GM18861 (cell line): ENCODE measurements around the gene CACFD1.

ENCODE experiments used
- ATAC-seq: cut with Tn5 transposase; IDR thresholded peaks from one replicate; pipeline ENCODE4 v1.9.1; 2021; ENCODE audit not compliant: unreplicated experiment

CACFD1 gene

DNA sequence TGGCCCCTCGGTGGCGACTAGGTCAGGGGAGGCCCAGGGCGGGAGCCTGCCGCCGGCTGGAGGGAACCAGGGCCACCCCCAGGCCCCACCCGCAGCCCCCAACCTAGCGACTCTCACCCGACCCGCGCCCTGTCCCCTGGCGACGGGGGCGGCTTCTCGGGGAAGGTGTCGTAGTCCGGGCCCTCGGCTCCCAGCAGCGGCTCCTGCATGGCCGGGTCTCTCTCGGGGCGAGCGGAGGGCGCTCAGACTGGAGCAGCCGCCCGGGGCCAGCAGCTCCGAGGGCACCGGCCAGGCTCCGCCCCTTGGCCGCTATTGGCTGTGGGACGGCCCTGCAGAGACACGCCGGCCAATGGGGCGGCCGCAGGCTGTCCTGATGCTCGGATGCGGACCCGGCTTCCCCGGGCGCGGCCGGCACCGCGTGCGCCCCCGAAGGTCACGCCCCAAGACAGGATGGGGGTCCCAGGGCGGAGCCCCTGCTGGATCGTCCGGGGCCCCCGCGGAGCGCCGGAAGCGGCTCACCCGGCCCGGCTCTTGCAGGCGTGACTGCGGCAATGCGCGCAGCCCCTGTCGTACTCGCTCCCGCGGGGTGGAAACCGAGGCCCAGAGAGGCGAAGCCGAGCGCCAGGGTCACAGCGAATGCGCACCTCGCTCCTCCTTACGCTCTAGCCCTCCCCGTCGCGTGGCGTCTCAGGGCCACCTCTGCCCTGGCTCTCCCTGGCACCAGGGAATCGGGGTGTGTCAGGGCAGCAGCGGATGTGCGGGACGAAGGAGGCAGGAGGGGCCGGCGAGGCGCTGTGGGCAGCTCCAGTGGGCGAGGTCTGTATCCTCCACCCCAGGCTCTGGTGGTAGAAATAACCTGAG is 19.3 kb downstream of the CACFD1 start, which contains the start of gene SLC2A6:
Gene SLC2A6, minus strand, starts transcription at position 249 of the 861 bp plus-strand sequence. Its CDS starts 40 bp downstream, at position 209.
- peak; percentile 80 for ATAC-seq

DNA sequence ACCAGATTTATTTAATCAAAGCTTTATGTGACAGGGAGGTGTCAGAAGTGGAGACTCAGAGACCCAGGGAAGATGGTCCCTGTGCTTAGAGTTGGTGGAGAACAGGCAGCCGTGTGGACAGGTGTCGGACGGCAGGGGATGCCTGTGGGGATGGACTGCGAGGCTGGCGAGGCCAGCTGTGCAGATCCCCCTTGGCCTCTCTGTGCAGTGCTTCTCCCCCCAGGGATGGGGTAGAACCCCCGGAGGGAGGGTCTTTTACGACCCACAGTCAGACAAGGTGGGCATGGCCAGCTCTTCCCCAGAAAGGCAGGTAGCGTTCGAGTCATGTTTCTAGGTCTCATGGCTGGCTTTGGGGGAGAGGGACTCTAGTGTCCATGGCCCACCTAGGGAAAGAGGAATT is 23.8 kb downstream of the CACFD1 start:
- ATAC-seq: no peak

DNA sequence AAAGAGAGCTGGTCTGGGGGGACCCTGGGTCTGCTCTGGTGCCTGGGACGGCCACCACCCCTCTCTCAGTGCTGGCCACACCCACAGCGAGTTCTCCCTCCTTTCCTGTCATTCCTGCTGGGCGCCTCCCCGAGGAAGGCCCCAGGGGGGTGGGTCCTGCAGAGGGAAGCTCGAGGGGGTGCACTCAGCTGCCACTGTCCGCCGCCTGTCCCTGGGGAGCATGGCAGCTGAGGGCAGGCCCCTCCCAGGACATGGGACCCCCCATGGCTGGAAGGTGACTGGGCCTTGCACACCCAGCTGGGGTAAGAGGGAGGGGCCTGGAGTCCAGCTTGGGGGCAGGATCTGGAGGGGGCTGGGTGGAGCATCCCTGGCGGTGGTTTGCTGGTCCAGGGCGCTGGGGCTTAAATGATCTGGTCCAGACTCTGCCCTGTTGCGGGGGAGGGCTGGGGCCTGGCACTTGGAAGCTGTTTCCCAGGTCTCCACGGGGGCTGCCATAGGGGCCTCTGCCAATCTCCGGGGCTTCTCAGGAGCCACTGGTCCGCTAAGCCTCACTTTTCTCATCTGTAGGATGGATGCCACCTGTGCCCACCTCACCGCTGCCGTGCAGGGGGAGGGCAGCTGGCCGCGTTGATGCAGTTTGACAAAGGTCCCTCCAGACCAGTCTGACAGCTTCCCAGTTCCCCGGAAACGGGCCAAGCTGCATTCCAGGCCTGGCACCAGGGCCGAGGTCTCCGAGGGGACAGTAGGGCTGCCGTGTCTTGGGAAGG is 25.1 kb downstream of the CACFD1 start:
- no peak for ATAC-seq

DNA sequence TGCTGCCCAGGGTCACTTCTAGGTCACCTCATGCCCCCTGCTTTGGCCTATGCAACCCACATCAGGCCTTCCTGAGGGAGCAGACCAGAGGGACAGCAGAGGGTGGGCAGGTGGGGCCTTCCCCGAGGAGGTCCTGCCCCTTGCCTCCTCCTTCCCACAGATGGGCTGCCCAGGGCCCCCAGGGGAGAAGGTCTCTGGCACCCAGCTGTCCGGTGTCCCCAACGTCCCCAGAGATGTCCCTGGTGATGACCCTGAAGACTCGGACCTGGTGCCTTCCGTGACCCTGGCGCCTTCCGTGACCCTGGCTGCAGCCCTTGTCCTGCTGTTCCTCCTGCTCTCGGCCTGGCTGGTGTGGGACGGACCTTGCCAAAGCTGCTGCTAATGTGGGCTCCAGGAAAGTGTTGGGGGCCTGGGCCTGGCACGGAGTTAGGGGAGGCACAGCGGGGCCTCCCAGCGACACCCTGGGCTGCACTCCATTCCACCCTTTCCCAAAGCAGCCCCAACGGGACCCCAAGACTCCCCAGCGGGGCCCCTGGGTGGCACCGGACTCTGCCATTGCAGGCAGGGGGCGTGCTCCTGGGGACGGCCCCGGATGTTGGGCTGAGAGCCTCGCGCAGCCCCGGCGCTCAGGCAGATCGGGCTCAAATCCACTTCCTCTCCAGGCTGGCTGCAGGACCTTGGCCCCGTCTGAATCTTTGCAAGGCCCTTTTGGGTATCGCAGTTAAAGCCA is 25.9 kb downstream of the CACFD1 start:
- no peak for ATAC-seq

DNA sequence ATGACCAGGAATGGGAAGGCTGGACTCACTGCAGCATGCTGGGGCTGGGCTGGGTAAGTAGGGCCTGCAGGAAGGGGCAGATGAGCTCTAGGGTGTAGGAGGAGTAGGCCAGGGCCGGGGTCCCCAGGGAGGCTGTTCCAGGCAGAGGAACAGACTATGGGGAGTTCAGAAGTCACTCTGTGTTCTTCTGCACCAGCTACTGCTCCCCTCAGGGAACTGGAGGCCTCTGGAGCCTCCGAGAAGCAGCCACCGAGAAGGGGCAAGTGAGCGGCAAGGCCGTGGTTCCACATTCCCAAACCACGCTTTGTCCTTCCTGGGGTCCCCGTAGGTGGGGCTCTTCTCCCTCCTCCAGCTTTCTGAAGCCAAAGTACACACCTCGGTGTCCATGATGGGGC is 27.6 kb downstream of the CACFD1 start:
- ATAC-seq: no peak

DNA sequence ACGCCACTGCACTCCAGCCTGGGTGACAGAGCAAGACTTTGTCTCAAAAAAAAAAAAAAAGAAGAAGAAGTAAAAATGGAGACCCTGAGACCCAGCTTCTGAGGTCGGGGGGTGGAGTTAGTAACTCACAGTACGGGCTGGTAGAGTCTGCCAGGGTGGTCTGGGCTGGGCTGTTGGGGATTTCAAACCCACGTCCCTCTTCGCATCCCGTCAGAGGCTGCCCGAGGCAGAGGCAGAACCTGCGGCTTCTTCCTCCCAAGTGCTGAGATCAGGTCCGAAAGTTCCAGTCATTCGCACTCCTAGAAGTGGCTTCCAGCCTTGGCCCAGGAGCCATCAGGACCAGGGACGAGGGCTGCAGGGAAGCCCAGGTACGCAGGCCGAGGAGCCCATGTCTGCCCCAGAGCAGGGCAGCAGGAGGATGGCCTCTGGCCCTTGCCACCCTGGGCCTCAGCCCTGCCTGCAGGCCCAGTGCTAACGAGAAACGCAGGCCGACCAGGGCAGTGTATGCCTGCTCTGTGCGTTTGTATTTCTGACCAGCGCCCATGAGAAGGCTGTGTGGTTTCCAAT is 29.0 kb downstream of the CACFD1 start:
- no peak for ATAC-seq

DNA sequence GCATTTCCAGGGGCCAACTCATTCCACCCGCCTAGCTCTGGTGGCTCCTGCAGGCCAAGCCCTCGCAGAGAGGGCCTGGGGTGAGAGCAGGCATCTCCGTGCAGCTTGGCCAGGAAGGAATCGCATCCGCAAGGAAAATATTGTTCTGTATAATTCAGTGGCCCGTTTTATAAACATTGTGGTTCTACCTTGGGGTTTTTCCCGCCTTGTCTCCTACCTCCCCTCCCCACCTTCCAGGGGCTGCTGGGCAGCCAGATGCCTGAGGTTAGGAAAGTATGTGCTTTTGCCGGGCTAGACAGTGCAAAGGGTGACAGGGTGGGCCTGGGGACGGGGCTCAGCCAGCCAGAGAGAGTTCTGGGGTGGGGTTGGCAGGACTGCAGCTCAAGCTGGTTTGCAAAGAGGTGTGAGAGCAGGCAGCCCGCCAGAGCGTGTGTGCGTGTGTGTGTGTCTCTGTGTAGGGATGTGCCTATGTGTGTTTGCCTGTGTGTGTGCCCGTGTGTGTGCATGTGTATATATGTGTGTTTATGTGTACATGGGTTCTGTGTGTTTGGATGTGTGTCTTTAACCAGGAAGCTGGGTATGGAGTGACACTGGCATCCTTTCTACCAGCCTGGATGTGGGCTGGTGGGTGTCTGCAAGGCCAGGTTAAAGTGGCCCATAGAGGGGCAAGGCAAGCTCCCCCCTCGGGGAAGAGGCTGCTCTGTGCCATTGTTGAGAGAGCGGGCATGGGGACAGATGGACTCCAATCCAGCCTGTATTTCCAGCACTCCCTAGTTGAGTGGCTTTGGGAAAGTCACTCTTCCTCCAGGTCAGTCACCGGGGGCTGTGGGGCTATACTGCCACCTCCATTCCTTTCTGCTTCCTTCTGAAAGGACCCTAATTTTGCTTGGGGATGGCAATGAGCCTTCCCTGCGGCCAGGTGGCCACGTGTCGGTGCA is 29.7 kb downstream of the CACFD1 start:
- ATAC-seq: no peak

DNA sequence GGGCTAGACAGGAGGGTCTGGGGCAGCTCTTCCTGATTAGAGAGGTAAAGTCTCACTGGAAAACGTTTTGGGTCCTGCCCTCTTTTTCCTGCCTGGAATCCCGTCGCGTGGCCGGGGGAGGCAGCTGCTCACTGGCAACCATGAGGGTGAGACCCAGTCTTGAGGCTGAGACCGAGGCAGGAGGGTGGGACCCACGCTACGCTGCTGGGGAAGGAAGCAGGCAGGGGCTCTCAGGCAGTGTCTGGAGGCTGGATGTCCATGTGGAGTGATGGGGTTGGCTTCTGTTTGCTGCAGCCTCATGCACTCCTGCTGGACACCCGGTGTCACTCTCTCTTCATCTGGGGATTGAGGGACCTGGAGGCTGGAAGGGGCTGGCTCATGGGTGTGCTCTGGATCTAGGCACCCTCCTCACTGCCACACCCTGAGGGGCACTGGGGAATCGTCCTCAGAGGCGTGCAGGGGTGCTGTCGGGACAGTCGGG is 30.5 kb downstream of the CACFD1 start:
- no peak for ATAC-seq

DNA sequence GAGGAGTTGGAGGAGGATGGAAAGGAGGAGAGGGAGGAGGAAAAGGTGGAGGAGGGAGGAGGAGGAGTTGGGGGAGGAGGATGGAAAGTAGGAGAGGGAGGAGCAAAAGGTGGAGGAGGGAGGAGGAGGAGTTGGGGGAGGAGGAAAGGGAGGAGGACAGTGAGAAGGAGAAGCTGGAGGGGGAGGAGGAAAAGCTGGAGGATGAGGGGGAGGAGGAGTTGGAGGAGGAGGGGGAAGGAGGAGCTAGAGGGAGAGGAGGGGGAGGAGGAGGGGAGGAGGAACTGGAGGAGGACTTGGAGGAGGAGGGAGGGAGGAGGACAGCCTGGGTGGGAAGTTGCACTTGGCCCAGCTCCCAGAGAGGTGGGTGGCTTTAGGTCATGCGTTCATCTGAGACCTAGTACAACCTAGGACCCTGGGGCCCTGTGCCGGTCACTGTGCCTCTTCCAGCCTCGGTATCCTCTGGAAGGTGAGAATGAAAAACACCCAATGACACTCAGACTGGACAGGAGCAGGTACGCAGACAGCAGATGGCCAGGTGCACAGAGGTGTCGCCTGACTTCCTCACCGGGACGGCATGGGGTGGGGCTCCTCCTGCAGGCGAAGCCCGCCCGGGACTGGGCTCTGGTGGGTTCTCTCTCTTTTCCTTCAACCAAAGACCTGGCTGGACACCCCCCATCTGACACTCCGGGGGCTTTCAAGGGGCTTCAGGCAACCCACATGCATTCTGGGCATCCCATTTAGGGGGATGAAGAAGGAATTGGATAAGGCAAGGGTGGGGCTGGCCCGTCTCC is 31.3 kb downstream of the CACFD1 start:
- no peak for ATAC-seq

DNA sequence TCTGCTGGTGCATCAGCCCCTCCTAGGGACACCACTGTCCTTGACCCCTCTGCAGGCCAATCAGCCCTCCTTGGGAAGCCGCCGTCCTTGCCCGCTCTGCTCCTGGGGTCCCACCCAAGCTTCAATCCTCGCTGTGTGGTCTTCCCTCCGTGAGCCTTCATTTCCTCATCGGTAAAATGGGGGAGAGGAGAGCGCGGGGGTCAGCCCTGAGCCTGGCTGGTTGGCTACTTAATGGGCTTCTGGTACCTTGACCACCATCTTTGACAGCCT is 31.8 kb downstream of the CACFD1 start:
- no peak for ATAC-seq

DNA sequence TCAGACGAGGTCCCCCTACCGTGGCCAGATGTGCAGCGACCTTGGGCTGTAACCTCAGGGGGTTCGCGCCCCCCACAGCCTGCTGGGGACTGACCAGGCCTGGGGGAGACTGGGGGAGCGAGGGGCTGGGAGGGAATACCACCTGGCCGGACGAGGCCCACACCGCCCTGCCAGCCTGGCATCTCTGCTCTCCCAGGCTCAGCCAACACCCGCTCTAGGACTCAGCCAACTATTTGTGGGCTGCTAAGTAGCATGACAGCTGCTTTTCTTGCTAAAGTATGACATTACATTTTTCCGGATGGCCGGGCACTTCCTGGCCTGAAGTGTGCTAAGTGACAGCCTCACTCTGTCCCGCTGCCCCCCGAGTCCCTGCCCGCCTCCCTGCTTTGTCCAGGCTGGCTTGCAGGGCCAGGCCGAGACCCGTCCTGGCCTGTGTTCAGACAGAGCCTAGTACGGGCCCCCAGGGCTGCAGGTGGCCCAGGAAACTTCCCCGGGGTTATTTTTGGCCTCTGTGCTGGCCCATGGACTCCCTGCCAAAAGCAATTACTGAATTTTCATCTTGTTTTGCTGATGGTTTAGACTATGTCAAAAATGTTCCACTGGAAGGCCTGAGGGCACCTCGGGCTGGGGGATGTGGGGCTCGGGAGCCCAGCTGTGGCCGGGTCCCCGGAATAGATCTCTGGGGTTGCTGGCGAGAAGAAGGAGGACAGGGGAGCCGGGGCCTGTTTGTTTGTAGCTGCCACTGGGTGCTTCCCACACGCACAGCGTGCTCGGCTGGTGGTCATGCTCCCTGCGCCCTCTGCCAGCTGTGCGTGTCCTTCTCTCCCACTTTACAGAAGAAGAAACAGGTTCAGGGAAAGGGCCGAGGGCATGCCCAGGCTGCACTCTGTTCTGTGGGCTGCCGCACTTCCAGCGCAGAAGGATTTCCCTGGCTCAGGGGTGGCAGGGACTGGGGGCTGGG is 32.6 kb downstream of the CACFD1 start:
- no peak for ATAC-seq

DNA sequence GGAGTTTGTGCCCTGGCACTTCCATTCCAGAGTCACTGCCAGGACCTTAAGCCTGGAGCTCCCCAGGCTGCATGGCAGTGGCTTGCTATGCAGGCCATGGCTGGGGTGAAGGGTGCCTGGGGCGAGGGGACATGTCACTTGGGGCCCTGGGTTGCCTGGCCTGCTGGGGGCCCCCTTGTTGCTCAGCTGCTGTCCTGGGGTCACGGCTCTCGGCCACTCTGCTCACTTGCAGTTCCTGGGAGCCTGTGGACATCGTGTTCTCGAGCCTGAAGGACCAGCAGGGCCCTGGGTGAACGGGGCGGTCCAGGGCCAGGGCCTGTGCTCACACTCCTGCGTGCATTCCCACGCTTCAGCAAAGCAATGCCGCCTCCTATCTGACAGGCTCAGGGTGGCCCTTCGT is 33.6 kb downstream of the CACFD1 start:
- no peak for ATAC-seq

DNA sequence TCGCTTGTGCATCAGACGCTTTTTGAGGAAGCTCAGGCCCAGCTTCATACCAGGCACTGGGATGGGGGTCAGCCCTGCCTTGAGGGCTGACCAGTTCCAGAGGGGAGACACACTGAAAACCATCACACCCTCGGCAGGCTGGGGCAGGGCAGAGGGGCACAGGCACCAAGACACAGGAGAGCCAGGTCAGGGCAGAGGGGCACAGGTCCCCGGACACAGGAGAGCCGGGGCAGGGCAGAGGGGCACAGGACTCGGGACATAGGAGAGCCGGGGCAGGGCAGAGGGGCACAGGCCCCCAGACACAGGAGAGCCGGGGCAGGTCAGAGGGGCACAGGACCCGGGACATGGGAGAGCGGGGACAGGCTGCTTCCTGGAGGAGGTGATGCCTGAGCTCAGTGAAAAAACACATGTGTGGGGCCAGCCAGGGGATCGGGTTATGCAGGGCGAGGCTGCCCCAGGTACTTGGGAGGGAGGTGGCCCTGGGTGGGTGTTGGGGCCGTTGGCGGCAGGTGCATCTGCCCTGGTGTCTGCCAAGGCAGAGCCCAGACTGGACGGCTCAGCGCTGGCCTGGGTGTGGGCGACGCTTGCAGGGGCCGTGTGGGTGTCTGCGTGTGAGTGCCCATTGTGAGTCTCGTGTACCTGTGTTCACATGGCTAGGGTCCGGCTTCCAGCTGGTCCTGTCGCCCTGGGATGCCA is 34.2 kb downstream of the CACFD1 start:
- no peak for ATAC-seq

DNA sequence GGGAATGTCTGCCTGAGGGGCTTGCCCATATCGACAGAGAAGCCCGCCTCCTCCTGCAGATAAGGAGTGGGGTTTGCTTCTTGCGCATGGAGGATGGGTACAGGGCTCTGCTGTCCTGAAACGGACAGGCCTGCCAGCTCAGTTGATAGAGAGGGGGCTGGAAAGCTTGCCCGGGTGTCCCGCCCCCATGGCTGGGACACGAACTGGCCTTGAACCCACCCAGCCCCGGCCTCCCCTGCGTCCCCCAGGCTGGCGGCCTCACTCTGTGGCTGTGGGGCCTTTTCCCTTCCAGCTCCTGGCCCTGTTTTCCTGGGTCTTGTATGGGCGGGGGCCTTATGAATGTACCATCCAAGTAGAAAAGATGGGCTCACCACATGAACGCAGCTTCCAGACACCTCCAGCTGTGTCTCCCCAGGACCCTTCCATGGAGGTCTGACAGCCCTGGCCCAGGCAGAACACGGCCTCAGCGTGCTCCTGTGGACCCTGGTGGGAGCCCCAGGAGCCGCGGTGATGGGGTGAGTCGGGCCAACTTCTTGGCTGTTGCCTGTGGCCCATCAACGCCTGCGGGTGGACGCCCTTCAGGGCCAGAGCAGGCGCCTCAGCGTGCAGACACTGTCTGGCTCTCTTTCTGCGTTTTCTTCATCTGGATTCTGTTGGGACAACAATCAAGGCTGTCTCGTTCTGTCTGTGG is 35.0 kb downstream of the CACFD1 start:
- ATAC-seq: no peak

DNA sequence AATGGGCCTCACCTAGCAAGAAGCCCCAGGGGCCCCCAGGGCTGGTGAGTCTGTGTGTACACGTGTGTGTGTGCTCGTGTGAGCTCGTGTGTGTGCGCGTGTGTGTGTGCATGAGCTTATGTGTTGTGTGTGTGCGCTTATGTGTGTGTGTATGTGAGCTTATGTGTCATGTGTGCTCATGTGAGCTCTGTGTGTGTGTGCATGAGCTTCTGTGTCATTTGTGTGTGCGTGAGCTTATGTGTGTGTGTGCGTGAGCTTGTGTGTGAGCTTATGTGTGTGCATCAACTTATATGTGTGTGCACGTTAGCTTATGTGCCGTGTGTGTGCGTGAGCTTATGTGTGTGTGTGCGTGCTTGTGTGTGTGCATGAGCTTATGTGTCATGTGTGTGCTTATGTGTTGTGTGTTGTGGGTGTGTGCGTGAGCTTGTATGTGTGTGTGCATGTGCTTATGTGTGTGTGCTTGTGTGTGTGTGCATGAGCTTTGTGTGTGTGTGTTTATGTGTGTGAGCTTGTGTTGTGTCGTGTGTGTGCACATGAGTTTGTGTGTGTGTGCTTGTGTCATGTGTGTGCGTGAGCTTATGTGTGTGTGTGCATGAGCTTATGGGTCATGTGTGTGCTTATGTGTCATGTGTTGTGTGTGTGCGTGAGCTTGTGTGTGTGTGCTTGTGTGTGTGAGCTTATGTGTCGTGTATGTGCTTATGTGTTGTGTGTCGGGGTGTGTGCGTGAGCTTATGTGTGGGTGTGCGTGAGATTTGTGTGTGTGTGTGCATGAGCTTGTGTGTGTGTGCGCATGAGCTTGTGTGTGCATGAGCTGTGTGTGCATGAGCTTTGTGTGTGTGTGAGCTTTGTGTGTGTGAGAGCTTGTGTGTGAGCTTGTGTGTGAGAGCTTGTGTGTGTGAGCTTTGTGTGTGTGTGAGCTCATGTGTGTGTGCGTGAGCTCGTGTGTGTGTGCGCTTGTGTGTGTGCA is 35.8 kb downstream of the CACFD1 start:
- no peak for ATAC-seq
